GM18511 (cell line): ENCODE results near the gene TNNI3K.

Source experiments
- ATAC-seq: cut with Tn5 transposase; IDR thresholded peaks from one replicate; pipeline ENCODE4 v1.9.1; 2021; ENCODE audit warnings: mild to moderate bottlenecking, moderate library complexity; ENCODE audit not compliant: unreplicated experiment

Gene TNNI3K

GRCh38 chr1:74548961-74549750 is 314.0 kb downstream of the TNNI3K start:
- ATAC-seq = no peak

- no peak for ATAC-seq
Observed at GRCh38 chr1:74549932-74550331, 314.7 kb downstream of the TNNI3K start.

GRCh38 chr1:74570797-74571492 is 335.8 kb downstream of the TNNI3K start:
- ATAC-seq = no peak

- no peak for ATAC-seq
Observed at GRCh38 chr1:74571493-74571800, 336.3 kb downstream of the TNNI3K start.

- no peak for ATAC-seq
Observed at GRCh38 chr1:74571891-74572290, 336.7 kb downstream of the TNNI3K start.

- ATAC-seq = no peak
Observed at GRCh38 chr1:74578101-74578500, 342.9 kb downstream of the TNNI3K start.

GRCh38 chr1:74579425-74579824 is 344.2 kb downstream of the TNNI3K start:
- peak; percentile 100 for ATAC-seq

- no peak for ATAC-seq
Observed at GRCh38 chr1:74583397-74583796, 348.2 kb downstream of the TNNI3K start.

- ATAC-seq = no peak
Observed at GRCh38 chr1:74584185-74584584, 349.0 kb downstream of the TNNI3K start.

- ATAC-seq = no peak
Observed at GRCh38 chr1:74586253-74586897, 351.2 kb downstream of the TNNI3K start.

- ATAC-seq = no peak
Observed at GRCh38 chr1:74587888-74588287, 352.7 kb downstream of the TNNI3K start.

- ATAC-seq = no peak
Observed at GRCh38 chr1:74590288-74590687, 355.1 kb downstream of the TNNI3K start.

GRCh38 chr1:74591949-74592348 is 356.8 kb downstream of the TNNI3K start:
- no peak for ATAC-seq

- ATAC-seq = no peak
Observed at GRCh38 chr1:74592580-74593355, 357.6 kb downstream of the TNNI3K start.
